Memory B cell (primary cell): ENCODE data around the gene HSD17B1.
"Not testable (repeated sequence)": the region's sequence is repeated elsewhere in the genome, so short reads cannot be mapped to it uniquely, and the experiment has no call there.

Experiments used
- ATAC-seq: fragments of 150-1000 bp; cut with Tn5 transposase; 2 replicates; pipeline ENCODE4 v1.10.0; 2021; ENCODE audit warnings: low read depth, mild to moderate bottlenecking, moderate library complexity
- DNase-seq, 2 donors: peaks; one replicate each; pipeline ENCODE4 v3.0.0; 2022; ENCODE audit warnings: low spot score in 2 of 2
- H3K27ac Mint-ChIP-seq: one replicate; pipeline ENCODE4 v1.8.0; 2022; ENCODE audit warnings: mild to moderate bottlenecking, moderate library complexity, mixed read lengths
- H3K27me3 Mint-ChIP-seq: one replicate; pipeline ENCODE4 v1.8.0; 2022; ENCODE audit warnings: mixed read lengths
- H3K36me3 Mint-ChIP-seq: one replicate; pipeline ENCODE4 v1.8.0; 2022; ENCODE audit warnings: mild to moderate bottlenecking, mixed read lengths
- H3K4me1 Mint-ChIP-seq: one replicate; pipeline ENCODE4 v1.8.0; 2022; ENCODE audit warnings: mixed read lengths
- H3K4me3 Mint-ChIP-seq: one replicate; pipeline ENCODE4 v1.8.0; 2022; ENCODE audit warnings: mild to moderate bottlenecking, moderate library complexity, mixed read lengths
- H3K9me3 Mint-ChIP-seq: one replicate; pipeline ENCODE4 v1.8.0; 2022; ENCODE audit warnings: mixed read lengths

The HSD17B1 gene

DNA sequence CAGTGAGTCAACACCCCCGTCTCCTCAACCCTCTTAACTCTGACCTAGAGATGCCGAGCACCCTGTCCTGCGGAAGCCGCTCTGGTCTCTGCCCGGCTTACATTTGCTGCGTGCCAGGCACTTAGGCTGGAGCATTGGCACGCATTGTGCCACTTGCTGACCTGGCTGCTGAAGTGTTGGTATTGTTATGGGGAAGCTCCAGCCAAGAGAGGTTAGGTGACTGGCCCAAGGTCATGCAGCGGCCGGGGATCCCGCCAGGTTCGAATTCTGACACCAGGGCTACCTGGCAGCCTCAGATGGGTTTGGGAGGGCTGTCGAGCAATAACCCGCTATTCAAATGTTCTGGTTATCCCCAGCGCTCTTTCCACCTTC lies 5.0 kb upstream of the HSD17B1 start:
- DNase-seq (no peak), ATAC-seq (no peak)
- Mint-ChIP-seq H3K9me3 (no peaks in the 10 kb centered on the region), H3K27ac (no peak overlapping the region), H3K4me3 (peak overlapping the region; percentile 49), H3K27me3 (no peaks in the 10 kb centered on the region), H3K4me1 (peaks cover 15% of the 10 kb centered on the region), H3K36me3 (no peaks in the 10 kb centered on the region)

DNA sequence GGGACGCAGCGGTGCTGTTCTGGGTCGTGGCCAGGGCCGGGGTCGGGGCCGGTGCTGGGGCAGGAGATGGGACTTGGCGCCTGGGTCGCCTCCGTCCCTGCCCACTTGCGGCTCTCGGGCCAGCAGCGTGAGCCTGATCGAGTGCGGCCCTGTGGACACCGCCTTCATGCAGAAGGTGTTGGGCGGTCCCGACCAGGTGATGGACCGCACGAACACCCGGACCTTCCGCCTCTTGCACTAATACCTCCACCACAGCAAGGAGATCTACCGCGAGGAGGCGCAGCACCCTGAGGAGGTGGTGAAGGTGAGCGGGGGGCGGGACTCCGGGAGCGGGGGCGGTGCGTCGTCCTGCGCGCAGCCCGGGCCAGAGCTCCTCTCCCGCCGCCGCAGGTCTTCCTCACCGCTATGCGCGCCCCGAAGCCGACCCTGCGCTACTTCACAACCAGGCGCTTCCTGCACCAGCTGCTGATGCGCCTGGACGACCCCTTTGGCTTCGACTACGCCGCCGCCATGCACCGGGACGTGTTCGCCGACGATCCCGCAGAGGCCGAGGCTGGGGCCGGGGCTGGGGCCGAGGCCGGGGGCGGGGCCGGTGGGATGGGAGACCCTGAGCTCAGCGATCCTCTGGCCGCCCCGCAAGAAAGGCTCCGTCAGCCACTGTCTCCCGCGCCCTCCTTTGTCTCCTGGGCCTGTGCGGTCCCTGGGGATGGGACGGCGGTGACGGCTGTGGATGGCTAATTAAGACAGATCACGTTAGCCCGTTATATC lies 4.5 kb upstream of the HSD17B1 start:
- no peaks in the 10 kb centered on the region for H3K36me3 Mint-ChIP-seq
- no peaks in the 10 kb centered on the region for H3K27me3 Mint-ChIP-seq
- H3K4me1 Mint-ChIP-seq: peaks cover 18% of the 10 kb centered on the region
- H3K4me3 Mint-ChIP-seq: peak overlapping the region; percentile 54
- peak; percentile 94 for ATAC-seq
- DNase-seq: peak; percentile 84 to 87
- H3K9me3 Mint-ChIP-seq: no peaks in the 10 kb centered on the region
- H3K27ac Mint-ChIP-seq: no peak overlapping the region

DNA sequence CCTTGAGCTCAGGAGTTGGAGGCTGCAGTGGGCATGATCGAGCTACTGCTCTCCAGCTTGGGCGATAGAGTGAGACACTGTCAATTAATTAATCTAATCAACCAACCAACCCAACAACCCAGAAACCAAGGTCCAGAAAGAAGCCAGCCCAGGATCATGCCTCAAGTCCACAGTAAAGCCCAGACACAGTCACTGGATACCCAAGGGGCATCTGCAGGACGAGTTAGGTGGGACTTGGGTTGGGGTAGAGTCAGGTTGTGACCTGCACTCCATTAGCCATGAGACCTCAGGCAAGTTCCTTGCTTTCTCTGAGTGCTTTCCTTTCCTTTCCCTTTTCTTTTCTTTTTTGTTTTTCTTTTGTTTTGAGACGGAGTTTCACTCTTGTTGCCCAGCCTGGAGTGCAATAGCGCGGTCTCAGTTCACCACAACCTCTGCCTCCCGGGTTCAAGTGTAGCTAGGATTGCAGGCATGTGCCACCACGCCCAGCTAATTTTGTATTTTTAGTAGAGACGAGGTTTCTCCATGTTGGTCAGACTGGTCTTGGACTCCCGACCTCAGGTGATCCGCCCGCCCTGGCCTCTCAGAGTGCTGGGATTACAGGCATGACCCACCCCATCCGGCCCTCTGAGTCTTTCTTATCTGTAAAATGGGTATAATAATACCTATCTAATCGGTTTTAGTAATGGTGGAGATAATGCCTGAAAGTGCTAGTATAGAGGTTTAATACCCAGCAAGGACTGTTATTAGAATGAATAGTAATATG lies 3.5 kb upstream of the HSD17B1 start:
- Mint-ChIP-seq H3K4me3 (peak overlapping the region; percentile 54), H3K27ac (no peak overlapping the region)

DNA sequence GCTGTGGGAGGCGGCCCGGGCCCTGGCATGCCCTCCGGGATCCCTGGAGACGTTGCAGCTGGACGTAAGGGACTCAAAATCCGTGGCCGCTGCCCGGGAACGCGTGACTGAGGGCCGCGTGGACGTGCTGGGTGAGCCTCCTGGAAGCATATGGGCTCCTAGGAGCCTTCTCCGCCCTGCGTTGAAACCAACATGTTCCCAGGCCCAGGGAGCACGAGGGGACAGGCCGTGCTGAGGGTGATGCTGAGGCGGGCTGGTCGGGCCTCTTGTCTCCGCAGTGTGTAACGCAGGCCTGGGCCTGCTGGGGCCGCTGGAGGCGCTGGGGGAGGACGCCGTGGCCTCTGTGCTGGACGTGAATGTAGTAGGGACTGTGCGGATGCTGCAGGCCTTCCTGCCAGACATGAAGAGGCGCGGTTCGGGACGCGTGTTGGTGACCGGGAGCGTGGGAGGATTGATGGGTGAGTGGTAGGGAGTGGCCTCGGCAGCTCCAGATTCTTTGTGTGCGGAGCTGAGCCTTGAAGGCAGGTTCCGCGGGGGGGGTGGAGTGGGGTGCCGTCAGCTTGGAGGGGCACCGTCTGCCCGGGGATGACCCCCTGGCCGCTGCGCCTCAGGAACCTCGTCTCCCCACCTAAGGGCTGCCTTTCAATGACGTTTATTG lies 567 bp downstream of the HSD17B1 start:
- DNase-seq (no peak), ATAC-seq (no peak)
- peak overlapping the region; percentile 97 for H3K27ac Mint-ChIP-seq
- no peaks in the 10 kb centered on the region for H3K27me3 Mint-ChIP-seq
- no peaks in the 10 kb centered on the region for H3K9me3 Mint-ChIP-seq
- H3K4me1 Mint-ChIP-seq: peaks cover 34% of the 10 kb centered on the region
- H3K36me3 Mint-ChIP-seq: no peaks in the 10 kb centered on the region
- peak overlapping the region; percentile 98 for H3K4me3 Mint-ChIP-seq

More for the DNA sequence above, 3.5 kb upstream of the HSD17B1 start:
- DNase-seq (no peak), ATAC-seq (no peak)
- Mint-ChIP-seq H3K4me1 (peaks cover 22% of the 10 kb centered on the region), H3K36me3 (no peaks in the 10 kb centered on the region), H3K9me3 (no peaks in the 10 kb centered on the region), H3K27me3 (no peaks in the 10 kb centered on the region)

DNA sequence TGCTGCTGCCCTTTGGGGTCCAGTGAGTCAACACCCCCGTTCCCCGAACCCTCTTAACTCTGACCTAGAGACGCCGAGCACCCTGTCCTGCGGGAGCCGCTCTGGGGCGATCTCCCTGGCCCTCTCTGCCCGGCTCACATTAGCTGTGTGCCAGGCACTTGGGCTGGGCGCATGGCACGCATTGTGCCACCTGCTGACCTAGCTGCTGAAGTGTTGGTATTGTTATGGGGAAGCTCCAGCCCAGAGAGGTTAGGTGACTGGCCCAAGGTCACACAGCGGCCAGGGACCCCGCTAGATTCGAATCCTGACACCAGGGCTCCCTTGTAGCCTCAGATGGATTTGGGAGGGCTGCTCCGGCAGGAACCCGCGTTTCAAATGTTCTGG lies 1.1 kb downstream of the HSD17B1 start:
- Mint-ChIP-seq H3K4me1 (peaks cover 33% of the 10 kb centered on the region), H3K36me3 (no peaks in the 10 kb centered on the region), H3K4me3 (peak overlapping the region; percentile 98), H3K9me3 (no peaks in the 10 kb centered on the region), H3K27me3 (no peaks in the 10 kb centered on the region), H3K27ac (peak overlapping the region; percentile 97)
- ATAC-seq: peak; percentile 10
- DNase-seq: no peak

DNA sequence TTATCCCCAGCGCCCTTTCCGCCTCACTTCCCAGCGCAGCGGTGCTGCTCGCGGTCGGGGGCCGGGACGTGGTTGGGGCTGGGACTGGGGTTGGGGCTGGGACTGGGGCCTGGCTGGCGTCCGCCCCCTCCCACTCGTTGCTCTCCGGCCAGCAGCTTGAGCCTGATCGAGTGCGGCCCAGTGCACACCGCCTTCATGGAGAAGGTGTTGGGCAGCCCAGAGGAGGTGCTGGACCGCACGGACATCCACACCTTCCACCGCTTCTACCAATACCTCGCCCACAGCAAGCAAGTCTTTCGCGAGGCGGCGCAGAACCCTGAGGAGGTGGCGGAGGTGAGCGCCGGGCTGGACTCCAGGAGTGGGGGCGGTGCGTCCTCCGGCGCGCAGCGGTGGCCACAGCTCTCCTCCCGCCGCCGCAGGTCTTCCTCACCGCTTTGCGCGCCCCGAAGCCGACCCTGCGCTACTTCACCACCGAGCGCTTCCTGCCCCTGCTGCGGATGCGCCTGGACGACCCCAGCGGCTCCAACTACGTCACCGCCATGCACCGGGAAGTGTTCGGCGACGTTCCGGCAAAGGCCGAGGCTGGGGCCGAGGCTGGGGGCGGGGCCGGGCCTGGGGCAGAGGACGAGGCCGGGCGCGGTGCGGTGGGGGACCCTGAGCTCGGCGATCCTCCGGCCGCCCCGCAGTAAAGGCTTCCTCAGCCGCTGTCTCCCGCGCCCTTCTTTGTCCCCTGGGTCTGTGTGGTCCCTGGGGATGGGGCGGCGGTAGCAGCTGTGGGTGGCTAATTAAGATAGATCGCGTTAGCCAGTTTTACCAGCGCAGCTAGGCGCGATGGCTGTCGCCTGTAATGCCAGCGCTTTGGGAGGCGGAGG lies 1.8 kb downstream of the HSD17B1 start:
- DNase-seq: peak; percentile 81 to 85
- H3K36me3 Mint-ChIP-seq: no peaks in the 10 kb centered on the region
- peak; percentile 90 for ATAC-seq
- H3K4me3 Mint-ChIP-seq: peak overlapping the region; percentile 98
- peaks cover 29% of the 10 kb centered on the region for H3K4me1 Mint-ChIP-seq
- no peaks in the 10 kb centered on the region for H3K9me3 Mint-ChIP-seq
- H3K27me3 Mint-ChIP-seq: no peaks in the 10 kb centered on the region
- peak overlapping the region; percentile 97 for H3K27ac Mint-ChIP-seq

DNA sequence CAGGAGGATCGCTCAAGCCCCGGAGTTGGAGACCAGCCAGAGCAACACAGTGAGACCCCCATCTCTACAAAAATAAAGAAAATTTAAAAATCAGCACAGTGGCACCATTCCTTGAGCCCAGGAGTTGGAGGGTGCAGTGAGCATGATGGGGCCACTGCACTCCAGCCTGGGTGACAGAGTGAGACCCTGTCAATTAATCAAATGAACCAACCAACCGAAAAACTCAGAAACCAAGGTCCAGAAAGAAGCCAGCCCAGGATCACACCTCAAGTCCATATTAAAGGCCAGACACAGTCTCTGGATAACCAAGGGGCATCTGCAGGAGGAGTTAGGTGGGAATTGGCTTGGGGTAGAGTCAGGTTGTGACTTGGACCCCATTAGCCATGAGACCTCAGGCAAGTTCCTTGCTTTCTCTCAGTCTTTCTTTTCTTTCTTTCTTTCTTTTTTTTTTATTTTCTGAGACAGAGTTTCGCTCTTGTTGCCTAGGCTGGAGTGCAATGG lies 2.4 kb downstream of the HSD17B1 start:
- Mint-ChIP-seq H3K4me1 (peaks cover 29% of the 10 kb centered on the region), H3K9me3 (no peaks in the 10 kb centered on the region)
- peak; percentile 2 for ATAC-seq

DNA sequence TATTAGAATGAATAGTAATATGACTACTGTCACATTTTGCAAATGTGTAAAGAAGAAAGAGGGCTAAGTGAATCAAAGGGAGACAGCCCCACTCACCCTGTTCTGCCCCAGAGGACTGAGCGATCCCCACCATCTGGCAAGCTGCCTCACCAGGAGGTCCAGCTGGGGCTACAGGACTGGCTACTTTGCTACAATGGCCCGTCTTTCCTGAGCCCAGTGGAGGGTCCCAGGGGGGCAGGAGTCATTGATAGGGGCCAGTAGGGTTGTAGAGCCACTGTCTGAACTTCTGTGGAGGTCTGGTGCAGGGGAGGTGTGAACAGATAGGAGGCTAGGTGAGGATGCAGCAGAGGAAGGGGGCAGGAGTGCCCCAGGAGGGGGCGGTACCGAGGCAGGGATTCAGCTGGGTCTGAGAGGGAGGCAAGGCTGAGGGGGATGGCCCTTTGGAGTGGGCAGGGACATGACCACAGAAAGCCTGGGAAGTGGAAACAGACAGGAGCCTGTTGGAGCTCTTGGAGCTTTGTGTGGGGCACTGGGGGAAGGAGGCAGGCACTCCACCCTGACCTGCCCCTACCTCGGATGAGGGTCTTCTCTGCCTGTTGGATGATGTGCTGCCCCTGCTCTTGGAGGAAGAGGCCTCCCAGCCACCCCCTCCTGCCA lies 3.4 kb downstream of the HSD17B1 start:
- not testable (repeated sequence) for H3K4me3 Mint-ChIP-seq, H3K36me3 Mint-ChIP-seq, H3K27me3 Mint-ChIP-seq, H3K27ac Mint-ChIP-seq, DNase-seq, ATAC-seq, H3K9me3 Mint-ChIP-seq
- peaks cover 26% of the 10 kb centered on the region for H3K4me1 Mint-ChIP-seq

More for the DNA sequence above, 2.4 kb downstream of the HSD17B1 start:
- no peak for DNase-seq
- Mint-ChIP-seq H3K27me3 (no peaks in the 10 kb centered on the region), H3K4me3 (peak overlapping the region; percentile 98), H3K36me3 (no peaks in the 10 kb centered on the region), H3K27ac (peak overlapping the region; percentile 97)

DNA sequence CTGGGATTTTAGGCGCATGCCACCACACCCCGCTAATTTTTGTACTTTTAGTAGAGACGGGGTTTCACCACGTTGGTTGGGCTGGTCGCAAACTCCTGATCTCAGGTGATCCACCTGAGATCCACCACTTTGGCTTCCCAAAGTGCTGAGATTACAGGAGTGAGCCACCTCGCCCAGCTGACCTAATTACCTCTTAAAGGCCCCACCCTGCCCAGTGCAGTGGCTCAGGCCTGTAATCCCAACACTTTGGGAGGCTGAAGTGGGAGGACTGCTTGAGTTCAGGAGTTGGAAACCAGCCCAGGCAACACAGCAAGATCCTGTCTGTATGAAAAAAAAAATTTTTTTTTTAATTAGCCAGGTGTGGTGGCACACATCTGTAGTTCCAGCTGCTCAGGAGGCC lies 6.4 kb downstream of the HSD17B1 start:
- ATAC-seq: no peak
- no peaks in the 10 kb centered on the region for H3K9me3 Mint-ChIP-seq
- H3K4me1 Mint-ChIP-seq: peaks cover 32% of the 10 kb centered on the region
- no peak for DNase-seq
- no peaks in the 10 kb centered on the region for H3K27me3 Mint-ChIP-seq
- H3K36me3 Mint-ChIP-seq: no peaks in the 10 kb centered on the region
- no peak overlapping the region for H3K4me3 Mint-ChIP-seq
- H3K27ac Mint-ChIP-seq: no peak overlapping the region

DNA sequence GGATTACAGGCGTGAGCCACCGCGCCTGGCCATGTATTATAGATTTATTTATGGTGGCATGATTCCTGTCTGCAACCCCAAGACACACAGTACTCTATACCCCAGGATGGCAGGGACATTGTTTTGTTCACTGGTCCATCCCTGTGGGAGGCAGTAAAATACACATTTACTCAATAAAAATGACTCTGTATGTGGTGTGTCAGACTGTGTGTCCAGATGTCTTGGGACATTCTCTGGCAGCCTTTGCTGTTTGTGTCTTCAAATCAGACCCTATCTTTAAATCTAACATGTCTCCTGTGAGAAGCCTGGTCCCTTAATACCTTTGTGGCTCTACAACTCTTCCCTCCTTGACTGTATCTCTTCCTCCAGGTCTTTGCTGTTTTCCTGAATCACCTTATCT lies 7.5 kb downstream of the HSD17B1 start:
- Mint-ChIP-seq H3K4me1 (peaks cover 25% of the 10 kb centered on the region), H3K9me3 (no peaks in the 10 kb centered on the region), H3K27me3 (no peaks in the 10 kb centered on the region), H3K36me3 (no peaks in the 10 kb centered on the region), H3K27ac (no peak overlapping the region), H3K4me3 (no peak overlapping the region)
- DNase-seq: no peak
- no peak for ATAC-seq

DNA sequence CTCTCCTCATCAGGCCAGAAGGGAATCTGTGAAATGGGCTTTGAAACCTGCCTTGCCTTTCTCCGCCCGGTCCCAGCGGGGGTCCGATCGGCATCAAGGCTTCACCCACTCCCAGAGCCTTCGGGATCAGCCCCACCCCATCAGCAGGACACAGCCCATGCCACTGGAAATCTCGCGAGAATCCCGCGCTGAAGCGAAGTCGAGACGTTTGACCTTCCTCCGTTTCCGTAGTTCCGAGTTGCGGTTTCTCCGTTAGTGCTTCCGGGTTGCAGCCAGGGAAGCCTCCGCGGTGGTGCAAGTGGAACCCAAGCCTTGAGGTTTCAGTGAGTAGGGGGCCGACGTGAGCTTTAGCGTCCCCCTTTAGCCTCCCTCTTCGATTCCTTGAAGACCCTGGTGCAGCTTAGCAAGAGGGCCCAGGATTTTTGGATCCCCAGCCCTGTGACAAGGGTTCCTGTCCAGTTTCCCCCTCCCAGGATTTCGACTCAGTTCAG lies 9.2 kb downstream of the HSD17B1 start, which contains the start of gene COASY:
Gene COASY, plus strand, starts transcription at position 252 of the 491 bp plus-strand sequence. CDS start 475 bp downstream, outside the sequence.
- peak; percentile 77 for ATAC-seq
- H3K9me3 Mint-ChIP-seq: no peaks in the 10 kb centered on the region
- peak within 1 kb of the TSS; percentile 90 for H3K27ac Mint-ChIP-seq
- H3K36me3 Mint-ChIP-seq: no peaks in the 10 kb centered on the region
- peak; percentile 86 to 93 for DNase-seq
- peaks cover 22% of the 10 kb centered on the region for H3K4me1 Mint-ChIP-seq
- H3K27me3 Mint-ChIP-seq: no peaks in the 10 kb centered on the region
- peak within 1 kb of the TSS; percentile 94 for H3K4me3 Mint-ChIP-seq

DNA sequence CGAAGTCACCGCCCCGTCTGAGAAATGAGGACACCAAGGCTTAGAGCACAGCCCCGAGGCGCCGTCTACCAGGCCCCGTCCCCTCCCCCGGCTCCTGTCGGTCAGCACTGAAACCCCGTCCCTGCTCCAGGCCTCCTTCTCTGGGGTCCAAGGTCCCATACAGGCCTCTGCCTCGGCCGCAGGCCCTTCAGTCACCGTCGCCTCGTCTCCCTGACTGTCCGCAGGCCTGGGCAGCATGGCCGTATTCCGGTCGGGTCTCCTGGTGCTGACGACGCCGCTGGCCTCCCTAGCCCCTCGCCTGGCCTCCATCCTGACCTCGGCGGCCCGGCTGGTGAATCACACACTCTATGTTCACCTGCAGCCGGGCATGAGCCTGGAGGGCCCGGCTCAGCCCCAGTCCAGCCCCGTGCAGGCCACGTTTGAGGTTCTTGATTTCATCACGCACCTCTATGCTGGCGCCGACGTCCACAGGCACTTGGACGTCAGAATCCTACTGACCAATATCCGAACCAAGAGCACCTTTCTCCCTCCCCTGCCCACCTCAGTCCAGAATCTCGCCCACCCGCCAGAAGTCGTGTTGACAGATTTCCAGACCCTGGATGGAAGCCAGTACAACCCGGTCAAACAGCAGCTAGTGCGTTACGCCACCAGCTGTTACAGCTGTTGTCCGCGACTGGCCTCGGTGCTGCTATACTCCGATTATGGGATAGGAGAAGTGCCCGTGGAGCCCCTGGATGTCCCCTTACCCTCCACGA lies 9.8 kb downstream of the HSD17B1 start:
- H3K4me3 Mint-ChIP-seq: peak overlapping the region; percentile 94

More for the DNA sequence above, 9.8 kb downstream of the HSD17B1 start:
- ATAC-seq (no peak), DNase-seq (no peak)
- Mint-ChIP-seq H3K27me3 (no peaks in the 10 kb centered on the region), H3K4me1 (peaks cover 23% of the 10 kb centered on the region), H3K9me3 (no peaks in the 10 kb centered on the region), H3K27ac (peak overlapping the region; percentile 90), H3K36me3 (no peaks in the 10 kb centered on the region)
